Measurements from ENCODE around the gene MAN1A1.
"Not testable (repeated sequence)": the region's sequence is repeated elsewhere in the genome, so short reads cannot be mapped to it uniquely, and the experiment has no call there.

MAN1A1 gene

DNA sequence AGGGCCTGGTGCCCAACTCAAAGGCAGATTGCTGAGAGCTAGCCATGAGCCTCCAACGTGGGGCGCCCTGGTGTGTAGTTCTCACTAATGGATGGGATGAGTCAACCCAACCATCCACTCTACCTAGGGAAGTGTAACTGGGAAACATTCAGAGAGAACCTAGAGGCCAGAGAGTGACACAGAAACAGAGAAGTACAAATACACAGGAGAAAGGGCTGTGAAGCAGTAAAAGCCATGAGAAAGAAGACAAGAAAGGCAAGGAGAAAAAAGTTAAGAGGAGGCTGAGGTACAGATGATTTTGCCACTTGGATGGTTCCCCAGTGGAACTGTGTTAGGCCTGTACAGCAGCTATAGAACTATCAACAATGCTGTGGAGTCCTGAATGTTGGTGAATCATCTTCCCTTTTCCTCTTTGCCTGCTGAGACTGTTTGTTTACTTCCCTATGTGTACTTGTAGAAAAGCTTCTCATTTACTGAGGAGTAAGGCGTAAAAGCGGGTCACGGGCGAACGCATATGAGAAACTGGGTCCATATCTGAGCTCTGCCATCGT lies 39.0 kb downstream of the MAN1A1 start:
- DNase-seq (ENCODE audit: extremely low spot score, insufficient read length, low read depth) (no peak), FAIRE-seq (no peak)

- FAIRE-seq (peak; percentile 50), DNase-seq (ENCODE audit: extremely low spot score, insufficient read length, low read depth) (no peak)
Measured at GRCh38 chr6:119308991-119309657, 40.4 kb downstream of the MAN1A1 start.

DNA sequence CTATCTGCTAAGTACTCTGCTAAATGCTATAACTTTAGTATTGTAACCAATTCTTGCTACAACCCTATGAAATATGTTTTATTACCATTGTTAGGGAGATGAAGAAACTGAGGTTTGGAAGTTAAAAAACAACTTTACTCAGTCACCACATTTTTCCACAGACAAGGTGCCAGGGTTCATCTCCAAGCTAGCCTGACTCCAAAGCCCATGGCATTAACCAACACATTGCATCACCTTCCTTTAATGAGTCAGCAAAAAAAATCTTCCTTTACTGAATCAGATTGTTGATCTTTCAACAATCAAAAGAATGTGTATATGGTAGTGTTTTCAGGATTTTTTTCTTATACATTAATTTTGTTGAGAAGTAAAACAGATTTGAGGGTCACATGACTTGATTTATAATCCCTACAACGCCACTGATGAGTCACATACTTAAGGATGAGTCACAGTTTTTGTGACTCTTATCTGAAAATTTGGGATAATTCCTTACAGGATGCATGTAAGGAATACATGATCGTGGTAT lies 41.5 kb downstream of the MAN1A1 start:
- DNase-seq (ENCODE audit: extremely low spot score, insufficient read length, low read depth) (no peak), FAIRE-seq (no peak)

DNA sequence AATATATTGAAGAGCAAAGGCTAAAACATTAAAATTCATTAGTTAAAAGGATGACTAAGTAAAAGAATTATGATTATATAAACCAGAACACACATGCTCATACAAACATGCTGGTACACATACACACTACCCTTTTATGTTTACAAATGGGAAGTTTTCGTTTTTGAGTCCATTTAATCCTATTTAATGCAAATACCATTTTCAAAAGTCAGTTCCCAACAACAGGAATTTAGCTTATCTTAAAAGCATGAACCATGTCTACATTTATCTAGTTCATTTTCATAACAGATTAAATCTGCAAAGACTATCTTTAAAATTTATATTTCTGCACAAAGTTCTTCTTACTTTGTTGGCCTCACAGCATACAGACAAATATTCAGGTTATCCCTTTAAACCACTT lies 42.5 kb downstream of the MAN1A1 start:
- DNase-seq (ENCODE audit: extremely low spot score, insufficient read length, low read depth) (no peak), FAIRE-seq (no peak)

GRCh38 chr6:119306396-119306968 lies 43.1 kb downstream of the MAN1A1 start:
- no peak for DNase-seq (ENCODE audit: extremely low spot score, insufficient read length, low read depth)
- no peak for FAIRE-seq

DNA sequence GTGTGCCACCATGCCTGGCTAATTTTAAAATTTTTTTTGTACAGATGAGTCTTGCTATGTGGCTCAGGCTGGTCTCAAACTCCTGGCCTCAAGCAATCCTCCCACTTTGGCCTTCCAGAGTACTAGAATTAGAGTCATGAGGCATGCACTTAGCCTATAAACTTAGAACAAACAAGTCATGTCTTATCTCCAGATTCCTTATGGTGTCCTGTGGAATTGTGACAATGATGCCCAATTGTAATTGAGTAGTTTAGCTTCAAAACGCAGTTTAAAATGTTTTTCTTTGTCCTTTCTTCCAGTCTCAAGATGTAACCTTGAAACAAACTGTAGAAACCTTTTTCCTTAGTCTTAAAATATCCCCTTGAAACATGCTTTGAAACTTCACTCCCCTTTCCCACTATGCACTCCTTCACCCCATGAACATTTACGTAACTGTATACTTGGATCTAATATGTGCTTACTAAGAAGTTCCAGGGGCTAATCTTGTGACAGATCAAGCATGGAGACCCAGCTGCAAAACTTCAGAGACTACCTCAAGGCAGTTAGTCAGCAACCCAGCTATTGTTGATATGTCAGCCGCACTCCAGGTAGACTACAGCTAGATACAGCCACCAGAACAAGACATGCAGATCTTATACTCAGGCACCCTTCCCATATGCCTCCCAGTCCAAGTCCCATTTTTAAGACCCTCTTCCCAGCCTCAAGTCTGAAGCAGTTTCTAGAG lies 46.2 kb downstream of the MAN1A1 start:
- FAIRE-seq (no peak), DNase-seq (ENCODE audit: extremely low spot score, insufficient read length, low read depth) (no peak)

DNA sequence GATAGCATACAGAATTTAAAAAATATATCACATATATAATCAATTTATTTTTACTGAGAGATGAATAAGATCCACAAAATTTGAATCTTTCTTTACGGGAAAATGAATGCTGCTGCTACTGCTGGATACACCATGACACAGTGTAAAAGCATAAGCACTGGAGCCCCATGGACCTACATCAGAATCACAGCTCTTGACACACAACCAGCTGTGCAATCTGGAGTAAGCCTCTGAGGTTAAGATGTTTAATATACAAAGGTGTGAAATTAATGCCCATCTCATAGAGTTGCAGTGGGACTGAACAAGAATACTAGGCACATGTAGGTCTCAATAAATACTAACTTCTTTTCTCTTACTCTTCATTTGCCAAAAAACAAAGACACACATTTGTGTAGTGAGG lies 48.1 kb downstream of the MAN1A1 start:
- DNase-seq (ENCODE audit: extremely low spot score, insufficient read length, low read depth) = no peak
- FAIRE-seq = no peak

DNA sequence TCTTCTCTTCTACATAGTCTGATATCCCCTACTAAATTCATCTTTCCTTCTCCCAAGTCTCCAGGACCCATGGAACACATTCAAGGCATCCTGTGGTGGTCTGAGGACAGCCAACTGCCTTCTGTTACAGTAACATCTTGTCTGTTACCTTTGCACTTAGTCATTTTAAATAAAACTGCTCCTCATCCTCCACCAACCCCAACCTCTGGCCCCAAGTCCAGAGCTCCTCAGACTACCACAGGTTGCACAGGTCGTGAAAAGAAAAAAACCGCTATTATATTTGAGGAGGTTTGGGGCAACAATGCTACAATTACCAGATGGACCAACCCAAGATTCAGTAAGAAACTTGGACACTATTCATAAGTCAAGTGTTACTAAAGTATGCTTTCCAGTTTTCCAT lies 49.9 kb downstream of the MAN1A1 start:
- no peak for DNase-seq (ENCODE audit: extremely low spot score, insufficient read length, low read depth)
- FAIRE-seq = no peak

DNA sequence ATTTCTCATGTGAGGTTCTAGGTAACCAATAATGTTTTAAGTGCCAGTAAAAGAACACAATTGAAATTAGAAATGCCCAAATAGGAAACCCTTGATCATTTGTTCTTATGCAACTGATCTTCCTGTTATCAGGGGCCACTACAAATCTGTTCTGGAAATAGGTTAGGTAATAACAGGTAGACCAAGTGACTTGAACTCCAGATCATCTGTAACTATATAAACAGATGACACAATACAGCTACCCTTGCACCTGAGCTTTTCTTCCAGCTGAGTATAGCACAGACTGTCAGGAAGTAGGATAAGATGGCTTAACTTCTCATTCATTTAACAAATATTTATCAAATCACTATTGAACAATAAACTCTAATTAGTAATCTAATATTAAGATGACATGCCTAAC lies 52.5 kb downstream of the MAN1A1 start:
- no peak for DNase-seq (ENCODE audit: extremely low spot score, insufficient read length, low read depth)
- FAIRE-seq = no peak

DNA sequence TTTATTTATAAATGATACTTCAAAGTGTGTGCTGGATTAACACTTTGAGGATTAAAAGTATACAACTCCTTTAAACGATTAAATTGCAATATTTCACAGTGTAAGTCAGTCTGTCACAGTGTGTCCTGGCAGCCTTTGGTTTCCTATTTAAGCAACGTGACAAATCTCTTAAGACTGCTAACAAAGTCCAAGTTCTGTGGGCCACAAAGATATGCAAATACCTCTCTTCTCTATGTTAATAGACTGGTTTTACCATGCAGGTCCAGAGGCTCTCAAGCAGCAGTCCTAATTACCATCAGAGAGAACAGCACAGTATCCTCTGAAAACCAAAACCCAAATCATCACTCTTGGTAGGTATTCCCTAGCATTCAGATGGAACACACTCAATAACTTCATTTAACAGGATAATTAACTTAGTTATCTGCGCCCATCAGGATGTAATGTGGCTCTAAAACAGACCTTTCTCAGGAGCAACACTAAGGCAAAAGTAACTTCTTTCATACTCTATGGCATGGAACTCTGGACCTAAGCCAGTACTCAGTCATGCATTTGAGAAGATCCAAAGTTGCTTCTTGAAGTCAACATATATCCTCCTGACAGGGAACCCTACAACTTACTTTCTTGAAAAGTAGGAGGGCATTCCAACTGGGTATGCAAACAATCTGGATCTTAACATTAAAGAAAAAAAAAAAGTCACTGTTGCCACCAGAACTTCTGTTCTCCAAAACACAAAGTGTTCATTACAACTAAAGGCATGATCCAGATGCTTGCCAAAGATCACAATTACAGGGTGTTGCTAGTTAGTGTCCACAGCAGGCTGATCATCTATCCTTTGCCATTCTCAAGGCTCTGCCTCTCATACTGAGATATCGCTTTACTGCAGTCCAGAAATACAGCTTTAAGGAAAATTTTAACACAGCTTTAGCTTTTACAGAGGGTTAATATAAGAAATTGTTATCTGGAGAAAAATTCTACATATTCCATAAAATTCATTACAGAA lies 53.2 kb downstream of the MAN1A1 start:
- FAIRE-seq (no peak), DNase-seq (ENCODE audit: extremely low spot score, insufficient read length, low read depth) (no peak)

DNA sequence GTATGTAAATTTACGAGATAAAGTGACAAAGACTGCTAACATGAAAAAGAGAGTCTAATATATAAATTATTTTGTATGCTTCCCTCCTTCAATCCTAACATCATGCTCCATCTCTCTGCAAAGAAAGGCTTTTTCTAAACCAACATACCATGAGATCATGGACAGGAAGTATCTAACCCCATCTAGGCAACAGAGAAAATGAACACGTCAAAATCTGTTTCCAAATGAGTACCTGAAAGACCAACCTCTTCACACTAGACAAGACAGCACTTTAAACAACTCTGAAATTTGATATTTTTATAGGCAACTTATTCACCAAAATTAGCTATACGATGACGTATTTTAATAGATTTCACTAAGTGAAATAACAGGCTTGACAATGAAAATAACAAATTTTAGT lies 54.6 kb downstream of the MAN1A1 start:
- FAIRE-seq (peak; percentile 31), DNase-seq (ENCODE audit: extremely low spot score, insufficient read length, low read depth) (no peak)

DNA sequence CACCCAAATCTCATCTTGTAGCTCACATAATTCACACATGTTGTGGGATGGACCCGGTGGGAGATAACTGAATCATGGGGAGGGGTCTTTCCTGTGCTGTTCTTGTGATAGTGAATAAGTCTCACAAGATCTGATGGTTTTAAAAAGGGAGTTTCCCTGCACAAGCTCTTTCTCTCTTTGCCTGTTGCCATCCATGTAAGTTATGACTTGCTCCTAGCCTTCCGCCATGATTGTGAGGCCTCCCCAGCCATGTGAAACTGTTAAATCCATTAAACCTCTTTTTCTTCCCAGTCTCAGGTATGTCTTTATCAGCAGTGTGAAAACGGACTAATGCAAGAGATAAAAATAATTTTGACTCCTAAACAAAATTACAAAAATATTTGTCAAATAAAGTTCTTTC lies 58.5 kb downstream of the MAN1A1 start:
- not testable (repeated sequence) for DNase-seq (ENCODE audit: extremely low spot score, insufficient read length, low read depth); FAIRE-seq

- DNase-seq (ENCODE audit: extremely low spot score, insufficient read length, low read depth) (no peak), FAIRE-seq (no peak)
Measured at GRCh38 chr6:119290306-119290705, 59.3 kb downstream of the MAN1A1 start.

DNA sequence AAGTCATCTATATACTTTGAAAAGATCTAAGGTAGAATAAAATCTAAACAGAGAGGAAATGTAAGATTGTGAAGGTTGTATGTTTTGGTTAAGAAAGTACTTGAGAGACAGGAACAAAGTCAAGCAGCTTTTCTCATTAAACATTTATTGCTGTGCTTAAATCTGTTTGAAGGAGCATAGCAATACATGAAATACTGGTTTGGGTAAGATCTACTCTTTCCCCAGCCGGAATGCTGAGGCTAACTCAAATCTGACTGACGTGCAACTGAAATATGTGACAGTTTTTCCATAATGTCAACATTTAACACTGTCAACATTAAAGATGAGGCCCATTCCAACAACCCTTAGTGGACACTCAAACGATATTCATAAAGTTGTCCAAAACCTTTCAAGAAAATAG lies 59.9 kb downstream of the MAN1A1 start:
- no peak for DNase-seq (ENCODE audit: extremely low spot score, insufficient read length, low read depth)
- no peak for FAIRE-seq

GRCh38 chr6:119285908-119286625 lies 63.5 kb downstream of the MAN1A1 start:
- DNase-seq (ENCODE audit: extremely low spot score, insufficient read length, low read depth) = no peak
- FAIRE-seq = no peak

DNA sequence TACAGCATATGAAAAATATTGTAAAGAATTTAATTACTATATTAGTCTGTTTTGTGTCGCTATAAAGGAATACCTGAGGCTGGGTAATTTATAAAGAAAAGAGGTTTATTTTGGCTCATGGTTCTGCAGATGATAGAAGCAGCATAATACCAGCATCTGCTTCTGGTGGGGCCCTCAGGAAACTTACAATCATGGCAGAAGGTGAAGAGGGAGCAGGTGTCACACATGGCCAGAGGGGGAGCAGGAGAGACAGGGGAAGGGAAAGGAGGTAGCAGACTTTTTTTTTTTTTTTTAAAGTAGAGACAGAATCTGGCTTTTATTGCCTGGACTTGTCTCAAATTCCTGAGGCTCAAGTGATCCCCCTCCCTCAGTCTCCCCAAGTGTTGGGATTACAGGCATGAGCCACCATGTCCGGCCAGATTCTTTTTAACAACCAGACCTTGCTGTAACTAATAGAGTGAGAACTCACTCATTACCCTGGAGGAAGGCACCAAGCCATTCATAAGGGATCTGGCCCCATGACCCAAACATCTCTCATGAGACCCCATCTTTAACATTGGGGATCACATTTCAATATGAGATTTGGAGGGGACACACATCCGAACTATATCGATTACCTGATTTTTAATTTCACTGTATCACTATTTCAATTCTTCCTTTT lies 64.6 kb downstream of the MAN1A1 start:
- DNase-seq (ENCODE audit: extremely low spot score, insufficient read length, low read depth) = no peak
- peak; percentile 18 for FAIRE-seq

DNA sequence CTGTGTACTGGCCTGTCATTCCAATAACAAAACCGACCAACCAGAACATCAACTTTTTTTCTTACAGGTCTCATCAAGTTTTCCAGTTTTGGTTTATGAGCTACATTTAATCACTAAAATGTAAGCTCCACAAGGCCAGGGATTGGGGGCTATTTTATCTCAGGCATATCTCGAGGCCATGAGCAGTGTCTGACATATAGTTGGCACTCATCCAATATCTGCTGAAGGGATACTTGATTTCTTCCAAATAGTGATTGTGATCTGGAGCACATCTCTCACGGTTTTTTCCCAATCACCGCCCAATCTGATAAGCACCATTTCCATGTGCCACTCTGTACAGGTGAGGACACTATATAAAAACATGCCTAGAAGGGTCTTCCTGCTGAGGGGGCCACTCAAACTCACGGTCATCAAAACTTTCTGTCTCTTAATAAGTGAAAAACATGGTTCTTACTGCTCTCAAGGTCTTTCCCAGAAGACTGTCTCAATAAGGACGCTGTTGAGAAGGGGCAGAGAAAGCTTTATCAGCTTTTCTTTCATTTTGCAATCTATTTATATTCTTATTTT lies 65.5 kb downstream of the MAN1A1 start:
- no peak for FAIRE-seq
- no peak for DNase-seq (ENCODE audit: extremely low spot score, insufficient read length, low read depth)

DNA sequence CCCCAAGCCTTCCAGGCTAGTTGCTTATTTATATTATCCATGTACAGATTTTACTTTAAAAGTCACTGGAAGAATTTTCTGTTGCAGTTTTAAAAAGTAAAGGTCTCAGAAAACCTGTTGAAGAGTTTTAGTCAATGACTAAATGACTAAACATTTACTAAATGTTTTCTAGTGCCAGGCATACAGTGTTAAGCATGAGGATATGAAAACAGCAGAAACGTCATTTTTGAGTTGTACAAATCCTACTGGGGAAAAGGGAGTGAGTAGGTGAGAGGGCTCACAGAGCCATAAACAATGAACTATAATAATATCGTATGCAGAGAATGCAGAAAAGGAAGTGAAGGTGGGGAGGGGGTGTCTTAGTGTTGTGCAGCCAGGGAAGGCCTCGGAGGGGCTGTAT lies 66.3 kb downstream of the MAN1A1 start:
- DNase-seq (ENCODE audit: extremely low spot score, insufficient read length, low read depth) = no peak
- FAIRE-seq = no peak

Data from GM18507 (cell line).